NCI-H1417 treated with DMSO at 0.1 percent for 48 hours (cell line): ENCODE measurements around the gene PPP2R5E.

Source experiments
- DNase-seq: peaks from one replicate; lab custom pipeline; 2025; lab: John Stamatoyannopoulos, UW

PPP2R5E gene

DNA sequence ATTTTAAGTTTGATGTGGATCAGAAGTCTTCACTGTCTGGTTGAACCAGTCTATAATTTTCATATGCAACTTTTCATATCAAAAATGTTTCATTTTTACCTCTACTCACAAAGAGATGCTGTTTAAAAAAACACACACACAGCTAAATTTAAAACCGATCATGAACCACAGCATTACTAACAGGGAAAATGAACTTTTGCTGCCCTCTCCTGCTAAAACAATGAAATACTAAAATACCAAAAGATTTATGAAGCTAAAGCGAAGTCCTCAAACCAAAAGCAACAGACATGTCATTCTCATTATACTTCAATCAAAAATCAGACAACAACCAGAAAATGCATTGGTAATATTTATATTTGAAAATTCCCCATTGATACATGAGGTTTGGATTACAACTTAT is 171.6 kb downstream of the PPP2R5E start:
- DNase-seq = peak; percentile 41

DNA sequence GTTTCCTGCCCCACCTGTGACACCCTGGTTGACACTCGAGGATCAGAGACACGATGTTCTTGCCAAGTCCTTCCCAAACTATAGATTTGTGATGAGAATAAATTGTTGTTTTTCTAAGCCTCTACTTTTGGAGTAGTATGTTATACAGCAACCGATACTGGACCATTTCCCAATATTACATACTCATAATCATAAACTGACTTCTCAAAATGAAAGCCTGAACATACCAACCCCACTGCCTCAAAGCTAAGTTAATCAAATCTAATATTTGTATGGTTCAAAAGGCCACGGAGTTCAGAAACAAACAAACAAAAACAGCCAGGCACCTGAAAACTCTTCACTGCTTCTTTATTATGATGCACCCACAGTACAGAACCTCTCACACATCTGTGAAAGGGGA is 172.1 kb downstream of the PPP2R5E start:
- no peak for DNase-seq

DNA sequence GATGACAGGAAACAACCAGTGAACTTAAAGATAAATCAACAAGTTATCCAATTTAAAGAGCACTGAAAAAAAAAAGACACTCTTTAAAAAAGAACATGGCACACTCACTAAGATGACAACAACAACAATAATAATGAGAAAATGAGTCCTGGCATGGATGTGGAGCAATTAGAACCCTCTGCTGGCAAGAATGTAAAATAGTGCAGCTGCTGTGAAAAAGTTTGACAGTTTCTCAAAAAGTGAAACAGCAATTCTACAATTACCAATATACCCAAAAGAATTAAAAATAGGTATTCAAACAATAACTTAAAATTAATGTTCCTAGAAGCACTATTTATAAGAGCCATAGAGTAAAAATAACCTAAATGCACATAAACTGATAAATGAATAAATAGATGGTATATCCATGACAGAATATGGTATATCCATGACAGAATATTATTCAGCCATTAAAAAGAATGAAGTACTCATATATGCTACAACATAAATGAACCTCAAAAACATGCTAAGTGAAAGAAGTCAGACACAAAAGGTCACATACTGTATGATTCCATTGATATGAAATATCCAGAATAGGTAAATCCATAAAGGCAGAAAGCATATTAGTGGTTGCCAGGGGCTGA is 175.3 kb downstream of the PPP2R5E start:
- no peak for DNase-seq

DNA sequence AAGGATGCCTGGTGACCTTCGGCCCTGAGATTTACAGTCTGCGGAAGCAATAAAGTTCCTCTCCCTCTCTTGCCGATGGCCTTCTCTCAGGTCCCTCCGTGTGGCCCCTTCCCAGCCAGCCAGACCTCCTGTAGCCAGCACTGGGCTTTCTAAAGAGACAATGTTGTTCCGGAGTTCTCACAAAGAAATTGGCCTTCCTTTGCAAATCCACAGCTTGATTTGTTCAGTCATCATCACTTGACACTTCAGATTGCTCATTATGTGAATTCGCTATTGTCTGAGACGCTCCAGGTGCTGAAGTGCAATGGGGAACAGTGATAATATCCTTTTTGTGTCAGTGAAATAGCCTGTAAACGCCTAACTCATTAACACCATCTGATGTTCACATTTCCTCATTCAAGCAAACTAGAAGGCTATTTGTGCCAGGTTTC is 180.8 kb downstream of the PPP2R5E start:
- peak; percentile 92 for DNase-seq

DNA sequence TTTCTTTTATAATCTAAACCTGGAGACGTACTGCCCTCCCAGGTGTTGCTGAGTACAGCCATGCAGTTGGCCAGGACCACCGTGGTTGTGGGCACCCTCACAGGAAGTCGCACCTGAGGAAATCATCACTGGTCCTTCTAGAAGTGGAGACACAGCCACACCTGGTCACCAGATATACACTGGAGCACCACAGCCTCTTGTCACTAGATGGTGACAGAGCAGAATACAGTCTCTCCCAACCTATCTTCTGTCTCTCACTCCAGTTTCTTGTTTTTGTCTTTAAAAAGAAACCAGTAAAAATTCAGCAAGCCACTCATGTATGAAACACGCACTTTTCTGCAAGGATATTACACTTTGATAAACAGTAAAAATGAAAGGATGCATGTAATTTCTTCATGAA is 181.4 kb downstream of the PPP2R5E start:
- DNase-seq = peak; percentile 54

DNA sequence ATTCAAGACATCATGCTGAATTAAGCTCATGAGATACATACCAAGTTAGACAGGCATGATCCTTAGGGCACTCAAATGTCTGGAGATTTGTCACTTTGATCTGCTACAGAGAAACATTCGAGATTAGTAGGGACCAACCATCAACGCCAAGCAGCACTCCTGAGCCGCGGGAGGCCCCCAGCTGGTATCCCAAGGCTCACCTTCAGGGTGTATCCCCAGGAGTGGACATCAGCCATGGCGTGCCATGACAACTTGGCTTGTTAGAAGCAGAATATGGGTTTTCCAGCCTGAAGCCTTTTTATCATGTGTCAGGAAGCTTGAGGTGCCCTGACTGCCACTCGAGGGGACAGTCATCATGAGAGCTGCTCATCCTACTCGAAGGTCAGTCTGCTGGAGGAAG is 185.3 kb downstream of the PPP2R5E start:
- DNase-seq = no peak

DNA sequence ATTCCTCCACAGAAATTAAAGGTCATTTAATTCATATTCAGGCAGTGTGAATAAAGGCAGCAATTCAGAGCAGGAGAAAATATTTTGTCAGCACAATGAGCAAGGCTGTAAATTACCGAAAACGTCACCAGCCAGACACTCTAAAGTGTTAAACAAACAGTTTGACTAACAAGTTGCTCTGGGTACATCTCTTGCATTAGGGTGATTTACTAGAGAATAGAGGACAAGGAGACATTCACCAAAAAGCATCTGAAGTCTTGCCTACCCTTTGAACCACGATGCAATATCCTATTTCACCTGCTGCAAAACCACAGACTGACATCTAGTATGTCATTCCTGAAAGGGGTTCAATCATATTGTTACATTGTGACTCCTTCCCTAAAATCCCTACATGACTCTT is 197.4 kb downstream of the PPP2R5E start:
- DNase-seq = peak; percentile 74

DNA sequence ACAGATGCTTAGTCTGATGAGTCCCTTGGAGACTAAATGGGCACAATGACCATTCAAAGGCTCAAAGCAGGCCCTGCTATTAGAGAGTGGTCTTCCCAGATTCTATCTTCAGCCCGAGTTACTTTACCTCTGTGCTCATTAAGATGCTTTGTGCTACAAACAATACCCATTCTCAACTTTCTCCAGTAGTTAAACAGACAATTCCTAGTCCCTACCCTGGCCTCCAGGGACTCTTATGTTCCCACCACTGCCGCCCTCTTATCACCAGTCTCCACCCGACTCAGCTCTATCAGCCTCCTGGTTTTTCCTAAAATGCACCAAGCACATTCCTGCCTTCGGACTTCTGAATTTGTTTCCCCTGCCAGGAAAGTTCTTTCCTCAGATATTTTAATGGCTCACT is 198.8 kb downstream of the PPP2R5E start:
- DNase-seq = no peak

DNA sequence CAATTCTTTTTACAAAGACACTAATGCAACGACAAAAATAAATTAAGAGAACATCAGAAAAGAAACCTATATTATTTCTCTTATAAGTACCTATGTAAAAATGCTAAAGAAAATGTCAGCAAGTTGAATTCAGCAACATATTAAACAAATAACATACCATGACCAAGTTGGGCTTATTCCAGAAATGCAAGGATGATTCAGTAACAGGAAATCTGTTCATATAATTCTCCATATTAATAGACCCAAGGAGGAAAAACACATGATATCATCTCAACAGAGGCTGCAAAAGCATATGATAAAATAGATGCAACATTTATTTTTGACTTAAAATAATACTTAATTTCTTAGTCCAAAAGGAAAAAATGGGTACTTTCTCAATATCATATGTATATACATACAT is 199.3 kb downstream of the PPP2R5E start:
- no peak for DNase-seq

DNA sequence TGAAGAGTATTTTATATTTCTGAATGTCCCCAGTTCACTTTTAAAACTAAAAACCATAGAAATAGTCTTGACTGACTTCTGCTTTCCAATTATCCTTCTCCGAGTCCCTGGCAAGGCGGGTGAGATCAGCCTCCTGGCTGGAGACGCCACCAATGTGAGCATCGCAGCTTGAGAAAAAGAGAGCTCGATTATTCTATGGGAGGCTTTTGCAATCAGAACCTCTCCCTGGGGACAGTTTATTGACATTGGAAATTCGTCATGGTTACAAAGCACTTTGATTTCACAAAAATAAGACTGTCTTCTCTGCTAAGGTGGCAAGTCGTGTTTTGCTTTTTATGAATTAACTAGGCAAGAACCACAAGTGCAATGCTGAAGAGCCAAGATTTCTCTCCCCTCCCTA is 200.8 kb downstream of the PPP2R5E start:
- DNase-seq = no peak

DNA sequence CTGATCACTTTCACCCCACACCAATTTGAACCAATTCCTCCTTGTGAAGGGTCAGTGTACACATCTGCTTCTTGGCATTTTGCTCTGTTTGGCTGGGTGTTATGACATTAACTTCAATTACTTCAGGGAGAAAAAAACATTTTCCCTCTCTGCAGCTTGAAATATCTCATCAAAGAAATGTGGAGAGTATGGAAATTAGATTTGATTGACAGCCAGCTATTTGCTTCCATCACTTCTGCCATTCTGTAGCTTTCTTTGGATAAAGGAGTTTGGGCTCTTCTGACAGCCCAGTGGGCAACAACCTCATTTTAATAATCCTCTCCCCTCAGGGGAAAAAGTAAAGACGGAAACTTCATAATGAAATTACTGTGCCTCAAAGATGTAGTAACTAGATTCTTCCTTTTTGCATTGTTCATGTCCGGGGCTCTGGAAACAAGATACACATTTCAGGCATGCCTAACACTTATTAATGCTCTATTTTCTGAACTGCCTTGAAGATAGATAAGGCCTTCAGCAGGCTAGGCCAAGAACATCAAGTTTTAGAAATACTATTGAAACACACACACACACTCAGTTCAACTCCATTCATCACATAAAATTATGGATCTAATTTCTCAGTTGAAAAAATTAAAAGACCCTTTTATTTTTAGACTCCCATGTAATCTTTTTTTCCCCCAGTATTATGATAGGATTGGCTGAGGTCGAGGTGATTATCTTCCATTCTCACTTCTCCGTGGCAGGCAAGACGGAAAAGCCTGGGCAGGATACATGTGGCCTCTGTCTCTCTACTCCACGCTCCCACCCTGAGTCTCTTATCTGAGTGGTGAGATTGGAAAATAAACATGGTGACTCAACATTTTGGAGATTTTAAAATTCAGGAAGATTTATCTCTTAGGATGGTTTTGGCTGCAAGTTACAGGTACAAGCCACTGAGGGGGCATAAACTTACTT is 214.1 kb downstream of the PPP2R5E start:
- DNase-seq = no peak

DNA sequence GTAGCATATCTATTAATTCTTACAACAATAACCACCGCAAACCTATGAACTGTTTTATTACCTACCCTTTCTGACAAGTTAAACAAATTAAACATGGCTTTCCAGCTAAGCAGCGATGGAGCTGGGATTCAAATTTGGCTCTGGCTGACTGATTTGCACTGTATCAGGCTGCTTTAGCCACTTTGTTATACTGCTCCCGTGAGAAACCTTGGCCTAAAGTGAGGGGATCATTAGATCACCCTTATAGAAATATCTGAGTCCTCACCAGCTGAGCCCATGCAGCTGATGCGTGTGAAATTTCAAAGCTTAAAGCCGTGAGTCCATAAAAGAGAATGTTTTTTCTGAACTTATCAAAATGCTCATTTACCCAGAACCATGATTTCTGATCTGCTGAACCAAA is 216.3 kb downstream of the PPP2R5E start:
- DNase-seq = no peak

DNA sequence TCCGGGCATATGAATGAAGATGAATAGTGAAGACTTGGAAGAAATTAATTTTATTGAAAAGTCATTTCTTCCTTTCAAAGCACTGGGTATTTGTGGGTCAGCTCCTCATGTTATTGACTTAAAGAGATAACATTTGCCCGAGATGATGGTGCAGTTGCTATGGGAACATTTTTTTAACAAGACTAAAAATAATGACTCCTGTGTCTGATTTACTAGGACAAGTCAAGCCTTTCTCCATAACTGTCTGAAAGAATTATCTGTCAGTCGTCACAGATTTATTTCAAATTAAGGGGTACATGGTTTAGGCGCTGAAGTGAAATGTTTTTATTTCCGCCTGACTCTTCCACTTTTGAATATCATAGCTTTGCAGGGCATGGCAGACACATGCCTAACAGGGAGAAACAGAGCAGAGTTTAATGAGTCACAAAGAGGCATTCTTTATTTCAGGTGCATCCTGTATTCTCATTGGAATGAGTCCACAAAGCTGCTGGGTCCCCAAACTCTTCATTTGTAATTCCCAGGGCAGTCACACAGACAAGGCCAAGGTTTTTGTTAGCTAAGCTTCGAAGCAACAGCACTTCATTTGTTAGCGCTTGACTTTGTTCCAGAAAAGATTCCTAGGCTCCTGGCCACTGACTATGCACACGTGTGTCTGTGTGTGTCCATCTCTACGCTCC is 220.1 kb downstream of the PPP2R5E start:
- no peak for DNase-seq

DNA sequence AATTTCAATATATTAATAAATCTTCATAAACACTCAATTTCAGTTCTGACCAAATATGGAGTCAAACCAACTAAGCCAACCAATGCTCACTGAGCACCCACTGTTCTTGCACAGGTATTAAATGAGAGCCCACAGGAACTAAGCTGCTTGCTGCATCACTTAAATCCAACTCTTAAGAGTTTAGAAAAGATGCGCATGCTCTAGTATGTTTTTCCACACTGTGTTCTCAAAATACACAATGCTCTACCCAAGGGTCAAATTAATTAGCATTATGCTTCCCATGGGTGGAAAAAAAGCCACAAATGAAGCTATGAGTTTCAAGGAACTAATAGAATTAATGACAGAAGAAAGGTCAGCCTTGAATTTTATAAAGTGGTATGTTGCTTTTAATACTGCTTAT is 220.7 kb downstream of the PPP2R5E start:
- DNase-seq = no peak
